ENCODE results near the gene GPATCH1. TPM values are rescaled to one million over a fixed set of nuclear protein-coding genes. Genes with fewer than 3 reads are reported as not detected.

Gene GPATCH1
- total and polyA plus RNA-seq, 2 of the 8 experiments (the other 6 are each of a cell fraction or from before 2014, with no cell fraction given): 4.3 to 8.2 TPM

GRCh38 chr19:33163481-33163880 is 82.5 kb downstream of the GPATCH1 start:
- ChIA-PET POLR2A (ENCODE audit: partially characterized antibody) (interaction anchor here (0.6 to 1.6 kb wide), 3 partner anchors 13 to 286 kb away, joined by 3 to 4 read pairs (median 4); no protein-coding TSS in a partner anchor), CTCF (ENCODE audit: partially characterized antibody) (interaction anchor here (0.7 to 4.2 kb wide), 4 partner anchors 13 to 1877 kb away, joined by 3 to 19 read pairs (median 5); no protein-coding TSS in a partner anchor)
- FAIRE-seq: no peak

More at GRCh38 chr19:33163481-33163880, 82.5 kb downstream of the GPATCH1 start:
- Histone ChIP-seq H4K91ac (replicated peaks; ENCODE audit: insufficient read length, low read length) (no peak overlapping the region), H3K27me3 (replicated peaks in 1 of 4; ENCODE audit: control insufficient read depth in 3 of 4, extremely low read depth in 1 of 4, insufficient read depth in 3 of 4, low read length in 3 of 4) (no peaks in the 10 kb centered on the region), H4K8ac (ENCODE audit: extremely low read depth, insufficient read depth, low read length) (no peak overlapping the region), H3K79me2 (ENCODE audit: control insufficient read depth in 1 of 2, insufficient read depth in 2 of 2, low read length in 2 of 2) (no peaks in the 10 kb centered on the region), H3K4ac (replicated peaks; ENCODE audit: insufficient read length, low read depth, low read length) (no peak overlapping the region), H2BK120ac (replicated peaks; ENCODE audit: low read depth, low read length) (no peak overlapping the region), H2BK20ac (ENCODE audit: low read length) (no peak overlapping the region), H2AFZ (ENCODE audit: low read length) (no peak overlapping the region), H3K56ac (replicated peaks; ENCODE audit: insufficient read length, low read depth, low read length) (no peak overlapping the region), H3K14ac (ENCODE audit: insufficient read length) (no peak overlapping the region), H3K36me3 (ENCODE audit: control insufficient read depth in 2 of 4, insufficient read depth in 4 of 4, low read length in 3 of 4) (no peaks in the 10 kb centered on the region), H2BK15ac (ENCODE audit: low read length) (no peak overlapping the region), H3K23me2 (ENCODE audit: low read depth, low read length) (no peaks in the 10 kb centered on the region; the same call in 1 of the 2 replicates), H3K9ac (replicated peaks in 1 of 4; ENCODE audit: extremely low read depth in 1 of 4, low read depth in 3 of 4, low read length in 3 of 4) (no peak overlapping the region), H2AK5ac (ENCODE audit: low read depth, low read length) (no peak overlapping the region), H3K27ac (ENCODE audit: low read depth, low read length) (no peak overlapping the region), H3K4me3 (ENCODE audit: extremely low read depth in 1 of 4, insufficient read depth in 2 of 4, low read depth in 3 of 4, low read length in 4 of 4) (no peak overlapping the region), H3K23ac (ENCODE audit: insufficient read length) (no peak overlapping the region), H2BK5ac (ENCODE audit: low read depth, low read length) (no peak overlapping the region), H4K5ac (ENCODE audit: insufficient read length, low read depth, low read length) (no peak overlapping the region), H3K4me1 (replicated peaks in 1 of 4; ENCODE audit: control insufficient read depth in 3 of 4, insufficient read depth in 4 of 4, low read length in 3 of 4) (no peaks in the 10 kb centered on the region), H3K4me2 (ENCODE audit: insufficient read depth in 1 of 2, low read depth in 2 of 2, low read length in 2 of 2) (no peak overlapping the region), H4K20me1 (replicated peaks in 1 of 2; ENCODE audit: control insufficient read depth in 1 of 2, insufficient read depth in 2 of 2, low read length in 2 of 2) (no peaks in the 10 kb centered on the region), H2BK12ac (ENCODE audit: low read depth, low read length) (no peak overlapping the region), H3K79me1 (ENCODE audit: low read depth, low read length) (no peaks in the 10 kb centered on the region), H3K18ac (ENCODE audit: extremely low read depth, low read length) (no peak overlapping the region), H3K9me3 (ENCODE audit: insufficient read depth in 2 of 2, low read depth in 1 of 2, low read length in 1 of 2) (peaks cover 0 to 9% of the 10 kb centered on the region in 2 experiments; a peak in 1 of 4 replicates)
- 87% methylated on average over 6 of the region's 6 CpGs; no CpG with 5 or more reads in 1 of the 2 experiments for WGBS, 2 experiments (ENCODE audit: extremely low coverage in 1 of 2, insufficient coverage in 1 of 2, insufficient read length in 1 of 2, insufficient replicate concordance in 2 of 2, low coverage in 1 of 2, low lambda C conversion rate in 2 of 2, missing lambda C conversion rate in 1 of 2)
- TF ChIP-seq CBX8 (IDR thresholded peaks at IDR 0.05; ENCODE audit: borderline replicate concordance, low read depth, low read length) (no peak), SRF (IDR thresholded peaks at IDR 0.05; ENCODE audit: low read depth, low read length) (no peak), GABPA (IDR thresholded peaks at IDR 0.05; ENCODE audit: borderline replicate concordance, insufficient read depth, low read length) (no peak), JUN (IDR thresholded peaks at IDR 0.05; ENCODE audit: low read depth, low read length) (no peak), YY1 (IDR thresholded peaks at IDR 0.05; ENCODE audit: low read depth, low read length) (no peak), CEBPB (IDR thresholded peaks at IDR 0.05; ENCODE audit: low read depth, low read length) (no peak), NRF1 (IDR thresholded peaks at IDR 0.05; ENCODE audit: low read depth, low read length) (no peak), SAP30 (IDR thresholded peaks at IDR 0.05; ENCODE audit: insufficient read depth, insufficient replicate concordance, low read length) (no peak), CHD1 (IDR thresholded peaks at IDR 0.05; ENCODE audit: low read depth, low read length) (no peak), KDM1A (IDR thresholded peaks at IDR 0.05; ENCODE audit: borderline replicate concordance, low read length) (no peak), GTF2F1 (IDR thresholded peaks at IDR 0.05; ENCODE audit: borderline replicate concordance, low read depth, low read length) (no peak), TBP (IDR thresholded peaks at IDR 0.05; ENCODE audit: low read depth, low read length) (no peak), BACH1 (IDR thresholded peaks at IDR 0.05; ENCODE audit: low read length) (no peak), PHF8 (conservative IDR thresholded peaks at IDR 0.05; ENCODE audit: low read depth, low read length) (no peak)
- DNase-seq (ENCODE audit: low read depth in 1 of 2, low spot score in 2 of 2): no peak
